ENCODE data around the gene STX17.

DNA sequence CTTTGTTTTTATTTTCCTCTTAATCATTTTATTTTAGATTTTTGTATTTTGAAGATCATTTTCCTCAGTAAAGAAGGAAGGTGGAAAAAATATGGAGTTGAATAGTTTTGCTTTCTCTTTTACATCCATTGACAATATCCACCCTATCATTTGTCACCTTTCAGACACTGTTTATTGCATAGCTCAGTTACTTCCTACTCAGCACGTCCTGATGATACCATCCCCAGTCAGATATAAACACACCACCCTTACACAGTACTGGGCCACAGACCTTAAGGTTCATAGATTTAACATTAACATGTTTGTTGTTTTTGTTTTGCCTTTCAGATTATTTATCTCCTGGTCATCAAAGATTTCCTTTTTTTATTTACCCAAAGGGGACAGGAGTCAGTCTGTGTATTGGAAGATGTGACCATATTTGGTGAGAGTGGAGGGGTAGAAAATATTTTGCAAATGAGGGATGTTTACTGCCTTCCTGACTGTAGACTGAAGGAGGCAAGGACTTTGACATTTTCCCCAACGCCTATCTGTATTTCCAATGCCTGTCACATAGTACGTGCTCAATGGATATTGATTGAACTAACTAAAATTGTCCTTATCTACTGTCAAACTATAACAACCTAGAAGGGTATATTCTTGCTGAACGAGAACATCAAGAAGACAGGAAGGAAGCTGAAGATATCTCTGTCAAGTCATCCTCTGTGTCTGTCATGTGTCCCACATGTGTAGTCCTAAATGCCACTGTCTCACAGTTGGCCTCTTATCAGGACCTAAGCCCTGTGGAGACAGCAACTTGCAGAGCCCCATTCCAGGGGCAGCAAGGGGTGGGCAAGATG, 15.6 kb downstream of the STX17 start:
- TF ChIP-seq, protein P1, sequence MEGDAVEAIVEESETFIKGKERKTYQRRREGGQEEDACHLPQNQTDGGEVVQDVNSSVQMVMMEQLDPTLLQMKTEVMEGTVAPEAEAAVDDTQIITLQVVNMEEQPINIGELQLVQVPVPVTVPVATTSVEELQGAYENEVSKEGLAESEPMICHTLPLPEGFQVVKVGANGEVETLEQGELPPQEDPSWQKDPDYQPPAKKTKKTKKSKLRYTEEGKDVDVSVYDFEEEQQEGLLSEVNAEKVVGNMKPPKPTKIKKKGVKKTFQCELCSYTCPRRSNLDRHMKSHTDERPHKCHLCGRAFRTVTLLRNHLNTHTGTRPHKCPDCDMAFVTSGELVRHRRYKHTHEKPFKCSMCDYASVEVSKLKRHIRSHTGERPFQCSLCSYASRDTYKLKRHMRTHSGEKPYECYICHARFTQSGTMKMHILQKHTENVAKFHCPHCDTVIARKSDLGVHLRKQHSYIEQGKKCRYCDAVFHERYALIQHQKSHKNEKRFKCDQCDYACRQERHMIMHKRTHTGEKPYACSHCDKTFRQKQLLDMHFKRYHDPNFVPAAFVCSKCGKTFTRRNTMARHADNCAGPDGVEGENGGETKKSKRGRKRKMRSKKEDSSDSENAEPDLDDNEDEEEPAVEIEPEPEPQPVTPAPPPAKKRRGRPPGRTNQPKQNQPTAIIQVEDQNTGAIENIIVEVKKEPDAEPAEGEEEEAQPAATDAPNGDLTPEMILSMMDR (conservative IDR thresholded peaks at IDR 0.05; ENCODE audit: low read length) = no peak
- no peak for TF ChIP-seq EZH2phosphoT487 (IDR thresholded peaks at IDR 0.05; ENCODE audit: borderline replicate concordance)

Measured in Loucy (cell line).